H9 (cell line): ENCODE results near the gene HHAT. TPM values are rescaled to one million over a fixed set of nuclear protein-coding genes. Genes with fewer than 3 reads are reported as not detected.

ENCODE experiments used
- DNase-seq: peaks from one replicate; pipeline ENCODE4 v3.0.0-alpha.2; 2017
- H2AFZ ChIP-seq: one replicate; pipeline ENCODE4 v1.6.1; 2013; ENCODE audit warnings: mild to moderate bottlenecking, low read length, control low read depth, moderate library complexity
- H2AK5ac ChIP-seq: 2 replicates; pipeline ENCODE4 v1.6.1; 2013; ENCODE audit warnings: low read length, control low read depth, mixed read lengths; ENCODE audit not compliant: insufficient read length
- H2BK120ac ChIP-seq: one replicate; pipeline ENCODE4 v1.6.1; 2013; ENCODE audit warnings: low read depth, mild to moderate bottlenecking, low read length, control low read depth, inconsistent platforms; ENCODE audit not compliant: poor library complexity, severe bottlenecking
- H2BK12ac ChIP-seq: 2 replicates; pipeline ENCODE4 v1.6.1; 2013; ENCODE audit warnings: low read length, control low read depth, mixed read lengths, low read depth; ENCODE audit not compliant: insufficient read length
- H2BK15ac ChIP-seq: 2 replicates; pipeline ENCODE4 v1.6.1; 2013; ENCODE audit warnings: low read depth, low read length, control low read depth
- H2BK20ac ChIP-seq: one replicate; pipeline ENCODE4 v1.6.1; 2013; ENCODE audit warnings: low read depth, mild to moderate bottlenecking, low read length, control low read depth, inconsistent platforms; ENCODE audit not compliant: poor library complexity, severe bottlenecking
- H2BK5ac ChIP-seq: 2 replicates; pipeline ENCODE4 v1.6.1; 2013; ENCODE audit warnings: low read length, control low read depth, mixed read lengths; ENCODE audit not compliant: insufficient read length
- H3K14ac ChIP-seq: 2 replicates; pipeline ENCODE4 v1.6.1; 2013; ENCODE audit warnings: low read length, control low read depth; ENCODE audit not compliant: insufficient read depth
- H3K18ac ChIP-seq: 2 replicates; pipeline ENCODE4 v1.6.1; 2013; ENCODE audit warnings: low read depth, mild to moderate bottlenecking, mixed read lengths, low read length, control low read depth; ENCODE audit not compliant: insufficient read length
- H3K23ac ChIP-seq: 2 replicates; pipeline ENCODE4 v1.6.1; 2013; ENCODE audit warnings: low read length, control low read depth, mixed read lengths, low read depth; ENCODE audit not compliant: insufficient read length
- H3K23me2 ChIP-seq: 2 replicates; pipeline ENCODE4 v1.6.1; 2013; ENCODE audit warnings: low read depth, mild to moderate bottlenecking, mixed read lengths, low read length, control low read depth; ENCODE audit not compliant: insufficient read length, poor library complexity, severe bottlenecking
- H3K27ac ChIP-seq: 2 replicates; pipeline ENCODE4 v1.5.1; 2013; ENCODE audit warnings: low read length, control low read depth, mixed read lengths, low read depth; ENCODE audit not compliant: insufficient read length
- H3K27me3 ChIP-seq: 2 replicates; pipeline ENCODE4 v1.6.1; 2013; ENCODE audit warnings: low read length, control low read depth, inconsistent platforms; ENCODE audit not compliant: insufficient read depth
- H3K4ac ChIP-seq: 2 replicates; pipeline ENCODE4 v1.6.1; 2013; ENCODE audit warnings: low read depth, mild to moderate bottlenecking, control low read depth, inconsistent platforms, low read length, moderate library complexity
- H3K4me1 ChIP-seq: 2 replicates; pipeline ENCODE4 v1.6.1; 2013; ENCODE audit warnings: low read length, control low read depth, inconsistent platforms; ENCODE audit not compliant: insufficient read depth
- H3K4me2 ChIP-seq: 2 replicates; pipeline ENCODE4 v1.6.1; 2013; ENCODE audit warnings: low read length, control low read depth, mixed read lengths; ENCODE audit not compliant: insufficient read length, insufficient read depth
- H3K56ac ChIP-seq: 2 replicates; pipeline ENCODE4 v1.6.1; 2013; ENCODE audit warnings: low read depth, mild to moderate bottlenecking, mixed read lengths, low read length, control low read depth; ENCODE audit not compliant: insufficient read length
- H3K79me1 ChIP-seq: 2 replicates; pipeline ENCODE4 v1.6.1; 2013; ENCODE audit warnings: low read depth, mild to moderate bottlenecking, moderate library complexity, low read length, control low read depth, inconsistent platforms; ENCODE audit not compliant: insufficient read depth, poor library complexity, severe bottlenecking
- H3K79me2 ChIP-seq: 2 replicates; pipeline ENCODE4 v1.6.1; 2013; ENCODE audit warnings: low read length, control low read depth, inconsistent platforms; ENCODE audit not compliant: insufficient read depth
- H3K9ac ChIP-seq: 2 replicates; pipeline ENCODE4 v1.6.1; 2013; ENCODE audit warnings: low read length, control low read depth, mixed read lengths; ENCODE audit not compliant: insufficient read length; ENCODE audit errors: extremely low read depth
- H3K9me3 ChIP-seq: one replicate; pipeline ENCODE4 v1.6.1; 2013; ENCODE audit warnings: low read depth, low read length, inconsistent platforms; ENCODE audit not compliant: control insufficient read depth
- H3T11ph ChIP-seq: one replicate; pipeline ENCODE4 v1.6.1; 2013; ENCODE audit warnings: mild to moderate bottlenecking, low read length, control low read depth, inconsistent platforms
- H4K20me1 ChIP-seq: one replicate; pipeline ENCODE4 v1.6.1; 2013; ENCODE audit not compliant: control insufficient read depth, insufficient read length, insufficient read depth
- H4K5ac ChIP-seq: 2 replicates; pipeline ENCODE4 v1.6.1; 2013; ENCODE audit warnings: low read depth, mild to moderate bottlenecking, mixed read lengths, low read length, control low read depth; ENCODE audit not compliant: insufficient read length
- H4K8ac ChIP-seq: replicated peaks from 2 replicates; pipeline ENCODE4 v1.6.1; 2013; ENCODE audit warnings: low read length, control low read depth, mixed read lengths, low read depth; ENCODE audit not compliant: insufficient read length
- H4K91ac ChIP-seq: 2 replicates; pipeline ENCODE4 v1.6.1; 2013; ENCODE audit warnings: low read depth, mild to moderate bottlenecking, moderate library complexity, mixed read lengths, low read length, control low read depth; ENCODE audit not compliant: insufficient read length
- H3K27ac Mint-ChIP-seq, 3 experiments: 2 replicates in 2 of 3; 3 replicates in 1 of 3; pipeline ENCODE4 v1.8.0; 2020 to 2021; ENCODE audit warnings: mixed read lengths in 3 of 3, mild to moderate bottlenecking in 1 of 3, moderate library complexity in 1 of 3
- H3K27me3 Mint-ChIP-seq: 2 replicates; pipeline ENCODE4 v1.8.0; 2021; ENCODE audit warnings: low read depth, mild to moderate bottlenecking, moderate library complexity, mixed read lengths
- H3K36me3 Mint-ChIP-seq, 3 experiments: 2 replicates in 2 of 3; 3 replicates in 1 of 3; pipeline ENCODE4 v1.8.0; 2020 to 2021; ENCODE audit warnings: low read depth in 3 of 3, mixed read lengths in 3 of 3; ENCODE audit not compliant: insufficient read depth in 1 of 3
- H3K4me1 Mint-ChIP-seq, 2 experiments: 2 replicates each; pipeline ENCODE4 v1.8.0; 2020; ENCODE audit warnings: mixed read lengths in 2 of 2
- H3K4me3 Mint-ChIP-seq, 2 experiments: 2 replicates in 1 of 2; 3 replicates in 1 of 2; pipeline ENCODE4 v1.8.0; 2020 to 2021; ENCODE audit warnings: mild to moderate bottlenecking in 2 of 2, mixed read lengths in 2 of 2, moderate library complexity in 1 of 2
- H3K9me3 Mint-ChIP-seq, 2 experiments: 2 replicates in 1 of 2; 3 replicates in 1 of 2; pipeline ENCODE4 v1.8.0; 2020; ENCODE audit warnings: mild to moderate bottlenecking in 2 of 2, mixed read lengths in 2 of 2, moderate library complexity in 1 of 2
- CTCF ChIP-seq: fragments of 200-600 bp; sonication (generic); conservative IDR thresholded peaks from 3 replicates; pipeline ENCODE4 v1.8.0; 2021; ENCODE audit warnings: antibody characterized with exemption, mild to moderate bottlenecking
- WGBS: extraction: QIAGEN DNeasy Blood & Tissue Kit; methylation state at CpG from one replicate; pipeline ENCODE4 v1.1.7; 2013; ENCODE audit warnings: missing lambda C conversion rate, low lambda C conversion rate, mixed read lengths; ENCODE audit not compliant: insufficient read length; ENCODE audit errors: extremely low coverage; 5-methylcytosine and 5-hydroxymethylcytosine counted together
- total RNA-seq: library from RNA; stranded (reverse); gene quantifications from 2 replicates; pipeline ENCODE4 v1.2.1, GENCODE V29; 2021

Gene HHAT
- total RNA-seq, 1 experiment from 2014 or later = 0.48 TPM

GRCh38 chr1:210531475-210532222 is 202.9 kb downstream of the HHAT start:
- WGBS = no CpG with 5 or more reads among the region's 3 CpGs

More at GRCh38 chr1:210531475-210532222, 202.9 kb downstream of the HHAT start:
- Histone ChIP-seq H3T11ph (no peak overlapping the region), H2BK15ac (no peak overlapping the region), H4K20me1 (no peaks in the 10 kb centered on the region), H3K4me2 (no peak overlapping the region), H3K9ac (no peak overlapping the region), H2BK5ac (no peak overlapping the region), H3K79me2 (no peaks in the 10 kb centered on the region), H2BK120ac (no peak overlapping the region), H3K23me2 (no peaks in the 10 kb centered on the region), H2AK5ac (no peak overlapping the region), H2BK12ac (no peak overlapping the region), H3K27ac (no peak overlapping the region), H4K91ac (no peak overlapping the region), H3K9me3 (no peaks in the 10 kb centered on the region), H3K4me1 (peaks cover 8% of the 10 kb centered on the region; the same call in 1 of the 2 replicates), H3K27me3 (no peaks in the 10 kb centered on the region), H4K8ac (no peak overlapping the region), H3K4ac (no peak overlapping the region), H4K5ac (no peak overlapping the region), H2AFZ (no peak overlapping the region), H3K56ac (no peak overlapping the region), H3K14ac (no peak overlapping the region), H2BK20ac (no peak overlapping the region), H3K23ac (no peak overlapping the region), H3K18ac (no peak overlapping the region), H3K79me1 (no peaks in the 10 kb centered on the region)
- DNase-seq = no peak
- Mint-ChIP-seq H3K9me3 (no peaks in the 10 kb centered on the region), H3K27ac (no peak overlapping the region), H3K4me1 (peaks cover 30 to 31% of the 10 kb centered on the region in 2 experiments), H3K27me3 (no peaks in the 10 kb centered on the region), H3K36me3 (no peaks in the 10 kb centered on the region; a peak in 1 of 7 replicates), H3K4me3 (no peak overlapping the region)
- TF ChIP-seq CTCF = no peak
